NCI-H460 (cell line): ENCODE results near the gene FAM156A. TPM values are rescaled to one million over a fixed set of nuclear protein-coding genes. Genes with fewer than 3 reads are reported as not detected.
A peak's percentile ranks its signal among the peaks of the same experiment; 100 is the strongest.
"Not testable (repeated sequence)": the region's sequence is repeated elsewhere in the genome, so short reads cannot be mapped to it uniquely, and the experiment has no call there.

Source experiments
- DNase-seq: peaks from one replicate; pipeline ENCODE4 v3.0.0-alpha.2; 2016; ENCODE audit warnings: low read depth; ENCODE audit errors: extremely low read depth
- polyA plus RNA-seq: library from polyadenylated mRNA; depleted of rRNA; stranded (reverse); fragments of >200 nt; gene quantifications from 2 replicates; pipeline ENCODE4 v1.2.3, GENCODE V29; 2014; cell fraction: nucleus; rRNA removed
- total RNA-seq: library from RNA; depleted of rRNA; stranded (reverse); fragments of >200 nt; shearing (Covaris generic); gene quantifications from 2 replicates; pipeline ENCODE4 v1.2.3, GENCODE V29; 2014; rRNA removed

Gene FAM156A, protein sequence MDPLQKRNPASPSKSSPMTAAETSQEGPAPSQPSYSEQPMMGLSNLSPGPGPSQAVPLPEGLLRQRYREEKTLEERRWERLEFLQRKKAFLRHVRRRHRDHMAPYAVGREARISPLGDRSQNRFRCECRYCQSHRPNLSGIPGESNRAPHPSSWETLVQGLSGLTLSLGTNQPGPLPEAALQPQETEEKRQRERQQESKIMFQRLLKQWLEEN
- 27.2 and 40.6 TPM in 2 replicates for total RNA-seq
- polyA plus RNA-seq, result 181 and 197 TPM in 2 replicates

DNA sequence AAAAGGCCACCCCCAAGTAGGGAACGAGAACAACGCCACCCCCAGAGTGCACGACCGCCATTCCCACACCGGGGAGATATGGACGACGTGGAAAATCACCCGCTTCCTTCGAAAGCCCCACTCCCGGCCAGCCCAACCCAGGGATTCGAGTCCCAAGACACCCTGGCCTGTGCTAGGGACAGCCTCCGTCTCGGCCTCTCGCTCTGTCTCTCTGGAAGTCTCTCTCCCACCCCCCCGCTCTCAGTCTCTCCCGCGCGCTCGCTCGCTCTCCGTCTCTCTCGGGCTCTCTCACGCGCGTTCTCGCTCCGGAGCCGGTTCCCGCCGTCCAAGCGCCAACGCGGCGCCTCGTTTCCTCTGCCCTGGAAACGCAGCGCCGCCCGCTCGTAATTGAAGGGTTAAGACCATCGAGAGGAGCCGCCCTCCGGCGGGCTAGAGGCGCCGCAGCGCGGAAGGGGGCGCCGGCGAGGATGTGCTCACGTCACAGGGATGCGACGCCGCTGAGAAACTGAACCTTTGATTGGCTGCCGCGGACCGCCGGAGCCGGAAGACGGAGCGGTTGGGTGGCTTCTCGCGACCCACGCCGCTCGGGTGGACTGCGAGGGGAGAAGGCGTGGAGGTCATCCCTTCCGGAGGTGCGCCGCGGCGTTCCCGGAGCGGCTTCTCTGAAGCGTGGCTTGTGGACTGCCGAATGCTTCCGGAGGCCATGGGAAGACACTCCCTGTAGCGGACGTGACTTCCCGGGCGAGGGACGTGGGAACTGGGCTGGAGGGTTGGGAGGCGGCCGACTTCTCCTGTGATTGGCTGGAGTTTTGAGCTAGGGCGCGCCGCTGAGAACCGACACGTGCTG lies at the start of gene FAM156A:
Gene FAM156A (minus strand): TSS at position 406 of the 847 bp plus-strand sequence. CDS start 9,930 bp downstream, outside the sequence.
- not testable (repeated sequence) for DNase-seq

DNA sequence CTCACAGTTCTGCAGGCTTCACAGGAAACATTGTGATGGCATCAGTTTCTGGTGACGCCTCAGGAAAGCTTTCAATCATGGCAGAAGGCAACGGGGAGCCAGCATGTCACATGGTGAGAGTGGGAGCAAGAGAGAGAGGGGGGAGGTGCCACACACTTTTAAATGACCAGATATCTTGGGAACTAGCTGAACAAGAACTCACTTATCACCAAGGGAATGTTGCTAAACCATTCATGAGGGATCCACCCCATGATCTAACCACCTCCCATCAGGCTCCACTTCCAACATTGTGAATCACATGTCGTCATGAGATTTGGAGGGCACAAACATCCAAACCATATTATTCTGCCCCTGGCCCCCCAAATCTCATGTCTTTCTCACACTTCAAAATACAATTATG lies 47.0 kb upstream of the FAM156A start:
- no peak for DNase-seq

DNA sequence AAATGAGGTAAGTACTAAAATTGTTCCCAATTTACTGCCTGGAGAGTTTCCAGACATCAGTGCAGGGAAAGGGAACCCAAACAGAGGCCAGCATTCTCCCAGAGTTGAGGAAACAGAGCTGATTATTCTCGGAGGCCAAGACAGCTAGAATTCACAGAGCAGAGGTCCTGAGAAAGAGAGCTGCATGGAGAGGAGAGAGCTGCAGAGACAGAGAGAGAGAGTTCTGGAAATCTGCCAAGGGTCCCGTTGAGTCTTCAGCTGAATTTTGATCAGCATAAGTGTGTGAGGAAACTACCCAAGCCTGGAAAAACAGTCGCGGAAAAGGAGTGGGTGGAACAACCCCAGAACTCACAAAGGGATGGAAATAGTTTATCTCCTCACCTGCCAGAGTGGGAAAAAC lies 46.5 kb upstream of the FAM156A start:
- no peak for DNase-seq

DNA sequence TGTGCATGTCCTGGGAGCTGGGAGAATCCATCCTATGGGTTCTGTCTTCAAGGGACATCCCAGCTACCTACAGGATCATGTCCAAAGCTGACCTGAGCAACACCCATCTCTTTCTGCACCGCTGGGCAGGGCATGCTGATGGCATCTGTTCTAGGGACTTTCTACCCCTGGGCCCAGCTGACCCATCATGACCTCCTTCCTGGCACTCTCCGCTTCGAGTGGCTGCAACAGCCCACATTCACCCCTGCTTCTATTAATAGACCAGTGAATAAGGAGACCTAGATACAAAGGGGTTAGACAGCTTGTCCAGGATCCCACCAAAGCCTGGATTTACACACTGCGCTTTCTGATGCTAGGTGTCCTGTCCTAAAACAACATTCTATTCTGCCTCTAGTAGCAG lies 45.7 kb upstream of the FAM156A start:
- DNase-seq, result no peak

DNA sequence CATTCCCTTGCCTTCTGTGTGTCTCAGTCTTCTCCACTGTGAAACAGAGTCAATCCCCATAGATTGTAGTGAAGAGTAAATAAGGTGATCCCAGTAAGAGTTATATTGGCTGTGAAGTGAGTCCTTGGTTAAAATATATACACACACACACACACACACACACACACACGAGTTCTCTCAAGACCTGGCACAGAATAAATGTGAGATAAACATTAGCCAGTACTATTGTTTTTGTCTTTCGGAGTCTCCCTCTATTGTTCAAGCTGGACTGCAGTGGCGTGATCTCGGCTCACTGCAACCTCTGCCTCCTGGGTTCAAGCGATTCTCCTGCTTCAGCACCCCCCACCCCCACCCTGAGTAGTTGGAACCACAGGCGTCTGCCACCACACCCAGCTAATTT lies 44.8 kb upstream of the FAM156A start:
- DNase-seq, result no peak

DNA sequence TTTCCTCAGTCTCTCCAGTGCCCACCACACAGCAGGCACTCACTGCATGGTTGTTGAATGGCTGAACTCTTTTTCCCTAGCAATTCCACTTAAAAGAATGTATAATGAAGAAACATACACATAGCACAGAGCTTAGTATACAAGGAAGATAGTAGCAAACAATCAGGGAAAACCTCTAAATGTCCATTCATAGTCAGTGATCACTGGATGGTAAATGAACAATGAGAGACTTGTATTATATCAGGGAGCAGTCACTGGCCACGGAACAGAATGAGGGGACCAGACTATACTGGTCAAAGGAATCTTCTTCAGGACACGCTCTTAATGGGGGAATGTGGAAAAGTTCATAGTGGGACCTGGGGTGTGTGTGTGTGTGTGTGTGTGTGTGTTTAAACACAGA lies 43.6 kb upstream of the FAM156A start:
- no peak for DNase-seq

DNA sequence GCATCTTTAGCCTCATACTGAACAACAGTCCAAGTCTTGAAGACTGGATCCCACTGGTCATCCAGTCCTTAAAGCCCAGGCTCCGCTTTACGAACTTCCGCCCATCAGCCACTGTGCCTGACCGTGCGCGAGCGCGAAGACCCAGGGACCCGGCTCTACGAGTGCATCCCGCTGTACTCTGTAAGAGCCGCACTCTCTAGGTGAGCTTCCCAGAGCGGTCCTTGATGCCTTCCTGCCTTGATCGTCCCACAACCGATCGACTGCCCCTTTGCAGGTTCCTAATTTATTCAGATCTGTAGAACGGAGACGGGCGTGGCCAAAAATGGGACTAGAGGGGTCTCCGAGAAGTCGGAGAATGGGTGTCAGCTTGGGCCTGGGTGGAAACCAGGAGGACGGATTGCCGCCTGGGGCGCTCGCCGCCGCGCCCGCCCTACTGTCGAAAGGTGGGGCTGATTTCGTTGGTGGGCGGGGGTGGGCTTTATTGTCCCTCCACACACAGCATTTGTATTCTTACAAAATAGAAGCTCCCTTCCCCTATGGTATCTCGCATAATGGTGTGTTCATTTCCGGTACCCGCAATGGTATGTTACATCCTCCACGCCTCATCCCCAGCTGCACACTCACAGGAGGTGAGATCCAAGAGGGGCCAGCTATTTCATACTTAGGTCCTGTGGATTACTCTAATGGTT lies 42.3 kb upstream of the FAM156A start:
- no peak for DNase-seq

DNA sequence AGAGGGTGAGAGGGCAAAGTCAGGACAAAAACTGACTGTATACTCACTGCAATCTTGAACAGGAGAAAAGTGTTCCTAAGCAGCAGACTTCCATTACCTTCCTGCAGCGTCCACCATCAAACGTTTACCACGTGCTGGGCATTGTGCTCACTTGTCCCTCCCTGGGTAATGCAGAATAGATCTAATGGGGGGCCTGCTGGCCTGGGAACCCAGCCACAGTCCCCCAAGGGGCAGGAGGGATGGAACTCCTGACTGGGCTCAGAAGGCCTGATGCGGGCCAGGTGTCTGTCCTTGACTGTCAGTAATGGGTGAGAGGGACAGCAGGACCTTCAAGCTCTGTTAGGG lies 37.6 kb upstream of the FAM156A start:
- DNase-seq, result no peak

DNA sequence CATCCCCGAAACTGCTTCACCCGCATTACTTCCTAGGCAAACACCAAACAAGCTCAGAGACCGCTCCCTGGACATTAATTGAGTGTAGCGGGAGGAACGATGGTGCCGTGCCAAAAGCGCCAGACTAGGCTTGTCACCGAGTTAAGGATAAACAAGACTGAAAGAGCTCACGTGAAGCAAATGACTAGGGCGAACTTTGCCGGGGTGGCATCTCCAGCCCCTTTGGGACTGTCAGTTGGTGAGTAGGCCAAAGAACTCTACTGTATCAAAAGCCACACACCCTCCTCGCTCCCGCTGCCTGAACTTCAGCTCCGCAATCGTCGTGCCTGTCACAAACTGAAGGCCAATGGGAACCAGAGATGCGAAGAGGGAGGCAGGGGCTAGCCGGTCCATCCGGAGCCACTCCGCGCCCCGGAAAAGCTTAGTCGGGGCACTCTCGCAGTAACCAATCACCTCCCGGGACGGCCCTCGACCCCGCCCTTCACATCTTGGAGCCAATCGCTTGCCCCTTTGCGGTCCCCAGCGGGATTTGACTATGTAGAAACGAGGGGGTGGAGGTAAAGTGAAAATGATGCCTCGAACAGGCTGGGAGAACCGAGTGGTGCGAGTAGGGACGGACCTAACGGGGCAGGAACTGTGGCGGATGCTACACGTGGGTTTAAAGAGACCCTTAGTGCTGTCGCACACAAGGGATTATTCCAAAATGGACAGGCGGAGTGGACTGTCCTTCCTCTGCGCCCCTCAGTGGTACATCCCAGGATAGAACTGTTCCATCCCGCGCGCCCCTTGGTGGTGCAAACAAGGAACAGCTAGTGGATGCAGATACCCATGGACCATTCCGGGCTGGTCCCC lies 37.0 kb upstream of the FAM156A start:
- peak; percentile 96 for DNase-seq

DNA sequence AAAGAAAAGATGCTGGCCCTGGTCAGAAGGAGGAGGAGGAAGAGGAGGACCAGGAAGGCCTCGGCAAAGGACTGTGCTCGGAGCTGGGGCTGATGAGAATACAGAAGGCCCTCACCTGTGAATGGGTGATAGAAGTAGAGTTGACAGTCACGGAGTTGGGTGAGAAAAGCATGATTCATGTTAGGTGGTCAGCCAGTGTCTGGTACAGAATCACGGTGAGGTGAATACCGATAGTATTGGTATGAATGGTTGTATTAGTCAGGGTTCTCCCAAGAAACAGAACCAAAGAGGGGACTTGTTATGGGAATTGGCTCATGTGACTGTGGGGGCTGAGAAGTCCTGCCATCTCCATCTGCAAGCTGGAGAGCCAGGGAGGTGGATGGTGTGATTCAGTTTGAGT lies 32.5 kb upstream of the FAM156A start:
- no peak for DNase-seq

DNA sequence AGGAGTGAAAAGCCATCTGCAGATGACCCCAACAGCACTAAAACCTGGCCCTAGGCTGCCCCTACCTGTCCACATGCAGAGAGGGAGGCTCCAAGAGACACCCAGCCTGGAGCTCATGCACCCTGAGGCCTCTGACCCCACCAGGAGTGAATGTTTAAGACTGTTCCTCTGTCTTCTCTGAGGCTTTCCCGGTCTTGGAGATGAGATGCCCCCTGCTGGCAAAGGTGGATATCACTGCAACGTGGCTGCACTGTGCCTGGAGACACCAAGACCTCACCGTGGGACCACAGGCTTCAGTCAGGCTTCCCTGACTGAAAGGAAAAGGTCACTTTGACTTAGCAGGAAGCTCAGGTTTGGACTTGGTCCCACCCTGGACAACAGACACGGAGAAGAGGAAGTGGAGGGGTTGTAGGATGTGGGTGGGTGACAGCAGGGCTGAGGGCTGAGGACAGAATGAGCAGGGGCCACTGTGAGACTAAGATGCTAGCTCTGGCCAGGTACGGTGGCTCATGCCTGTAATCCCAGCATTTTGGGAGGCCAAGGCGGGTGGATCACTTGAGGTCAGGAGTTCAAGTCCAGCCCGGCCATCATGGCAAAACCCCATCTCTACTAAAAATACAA lies 31.8 kb upstream of the FAM156A start:
- peak; percentile 60 for DNase-seq

DNA sequence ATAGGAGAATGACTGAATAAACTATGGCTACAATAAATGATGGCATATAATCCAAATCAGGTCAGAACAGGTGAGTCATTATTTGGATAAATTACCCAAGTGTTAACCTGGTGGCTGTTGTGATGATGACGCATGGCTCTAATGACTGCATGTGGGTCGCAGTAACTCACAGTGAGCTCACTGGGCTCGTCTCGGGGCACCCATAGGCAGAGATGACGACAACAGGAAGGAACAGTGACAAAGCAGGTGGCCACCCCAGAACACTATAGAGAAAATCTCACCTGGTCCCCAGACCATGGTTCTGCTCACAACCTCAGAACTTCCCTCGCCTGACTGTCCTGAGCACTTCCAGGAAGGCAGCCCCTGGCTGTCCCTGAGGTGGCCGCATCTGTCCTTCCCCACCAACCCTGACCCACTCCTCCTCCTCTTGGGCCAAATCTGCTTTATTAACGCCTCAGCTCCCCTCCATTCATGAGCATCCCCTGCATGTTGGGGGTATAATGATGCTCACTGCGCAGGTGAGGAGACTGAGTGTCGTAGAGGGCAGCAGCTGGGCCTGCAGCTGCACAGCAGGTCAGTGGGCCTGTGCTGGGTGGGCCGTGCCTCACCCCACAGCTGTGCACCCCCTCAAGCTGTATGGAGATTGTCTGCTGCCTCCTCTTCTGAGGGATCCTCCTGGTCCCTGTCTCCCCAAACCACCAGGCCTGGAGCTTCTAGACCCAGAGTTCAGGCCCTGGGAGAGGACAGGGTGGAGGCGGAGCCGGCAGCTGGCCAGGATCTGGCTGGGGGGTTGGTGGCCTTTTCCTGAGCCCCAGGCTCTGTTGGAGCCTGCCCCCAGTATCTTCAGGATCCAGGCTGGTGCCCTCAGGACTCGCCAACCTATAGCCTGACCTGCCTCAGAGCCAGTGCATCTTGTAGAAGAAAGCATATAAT lies 30.9 kb upstream of the FAM156A start:
- DNase-seq, result no peak

DNA sequence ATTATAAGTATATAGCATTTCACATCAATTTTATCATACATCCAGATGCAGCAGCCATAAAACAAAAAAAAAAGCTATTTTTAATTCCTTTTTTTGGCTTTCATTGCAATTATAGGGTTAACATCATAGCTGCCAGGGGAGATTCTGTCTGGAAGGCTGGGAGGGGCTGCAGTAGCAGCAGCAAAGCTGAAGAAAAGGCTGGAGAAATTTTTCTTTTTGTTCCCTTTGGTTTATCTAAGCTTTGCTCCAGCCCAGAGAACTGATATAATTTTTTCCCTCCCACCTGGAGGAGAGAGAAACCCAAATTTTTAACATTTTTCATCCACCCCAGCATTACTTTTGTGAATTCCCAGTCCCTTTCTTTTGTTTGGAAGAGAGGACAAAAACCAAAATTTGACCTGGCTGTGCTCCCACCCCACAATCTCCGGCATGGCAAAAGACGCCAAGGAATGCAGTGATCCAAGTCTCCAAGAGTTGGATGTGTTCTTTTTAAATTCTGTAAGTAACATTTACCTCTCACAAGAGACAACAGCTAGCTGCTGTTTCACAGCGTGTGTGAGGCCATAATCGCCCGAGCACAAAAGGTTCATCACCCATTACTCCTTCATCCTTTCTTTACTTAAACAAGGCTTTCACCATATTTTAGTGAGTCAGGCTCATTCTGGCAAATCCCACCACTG lies 25.1 kb upstream of the FAM156A start:
- no peak for DNase-seq

DNA sequence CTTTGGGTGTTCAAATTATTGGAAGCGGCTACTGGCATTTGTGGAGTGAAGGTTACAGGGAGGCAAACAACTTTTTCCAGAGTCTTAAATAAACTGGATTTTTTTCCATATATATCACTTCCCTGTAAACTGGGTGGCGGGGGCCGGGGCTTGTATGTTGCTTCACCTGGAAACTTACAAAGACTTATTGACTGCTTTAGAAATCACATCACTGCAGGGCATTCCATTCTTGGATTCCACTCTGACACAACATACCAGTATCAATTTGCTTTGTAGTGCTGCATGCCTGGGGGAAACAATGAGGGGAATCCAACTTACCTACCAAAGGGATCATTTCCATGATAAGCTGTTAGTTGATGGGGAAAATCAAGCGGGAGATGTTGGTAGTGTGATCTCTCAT lies 21.7 kb upstream of the FAM156A start:
- DNase-seq, result no peak

DNA sequence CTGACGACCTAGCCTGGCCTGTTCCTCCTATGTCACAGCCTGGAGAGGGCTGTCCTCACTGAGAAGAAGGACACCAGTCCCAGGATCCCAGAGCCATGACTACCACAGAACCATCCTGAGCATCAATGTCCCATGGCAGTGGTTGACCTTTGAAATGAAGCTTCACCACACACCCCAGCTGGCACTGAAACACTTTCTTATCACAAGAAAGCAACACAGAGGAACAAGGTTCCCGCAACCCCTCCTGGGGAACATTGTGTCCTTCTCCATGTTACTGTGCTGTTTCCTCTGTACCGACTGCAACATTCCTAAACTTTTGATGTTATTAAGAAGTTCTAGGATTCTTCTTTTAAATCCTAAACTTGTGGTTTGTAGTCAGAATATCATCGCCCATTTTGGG lies 21.2 kb upstream of the FAM156A start:
- no peak for DNase-seq

DNA sequence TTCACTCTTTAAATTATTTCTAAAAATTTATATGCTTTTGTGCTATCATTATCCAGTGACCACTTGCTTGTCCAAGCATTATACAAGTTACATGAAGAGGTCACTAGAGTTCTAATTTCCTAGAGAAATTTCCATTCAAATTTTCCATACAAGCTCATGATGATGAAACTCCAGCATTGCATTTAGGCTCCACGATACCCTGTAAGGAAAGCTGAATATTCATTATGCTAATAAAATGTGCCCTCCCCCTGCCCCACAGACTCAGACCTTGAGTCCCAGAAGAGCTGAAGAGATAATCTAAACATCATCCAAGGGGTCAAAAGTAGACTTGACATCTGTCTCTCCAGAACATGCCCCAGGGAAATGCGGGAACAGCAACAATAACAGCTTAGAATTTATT lies 19.6 kb upstream of the FAM156A start:
- no peak for DNase-seq

DNA sequence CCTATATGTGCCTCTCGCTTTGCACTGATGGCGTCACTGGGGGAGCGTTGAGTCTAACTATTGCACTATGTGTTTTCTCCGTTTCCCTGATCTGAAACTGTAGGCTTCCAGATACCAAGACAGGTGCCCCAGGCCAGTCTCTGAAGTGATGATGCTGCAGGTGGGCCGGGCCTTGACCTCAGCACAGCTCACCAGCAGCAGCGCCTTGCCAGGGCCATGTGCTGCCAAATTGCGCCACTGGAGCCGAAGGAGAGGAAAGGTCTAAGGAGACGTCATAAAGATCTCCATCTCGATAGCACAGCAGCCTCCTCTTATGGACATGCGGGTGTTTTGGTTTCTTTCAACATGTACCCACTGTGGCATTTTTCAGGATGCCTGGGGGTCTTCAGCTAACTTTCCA lies 17.3 kb upstream of the FAM156A start:
- not testable (repeated sequence) for DNase-seq

DNA sequence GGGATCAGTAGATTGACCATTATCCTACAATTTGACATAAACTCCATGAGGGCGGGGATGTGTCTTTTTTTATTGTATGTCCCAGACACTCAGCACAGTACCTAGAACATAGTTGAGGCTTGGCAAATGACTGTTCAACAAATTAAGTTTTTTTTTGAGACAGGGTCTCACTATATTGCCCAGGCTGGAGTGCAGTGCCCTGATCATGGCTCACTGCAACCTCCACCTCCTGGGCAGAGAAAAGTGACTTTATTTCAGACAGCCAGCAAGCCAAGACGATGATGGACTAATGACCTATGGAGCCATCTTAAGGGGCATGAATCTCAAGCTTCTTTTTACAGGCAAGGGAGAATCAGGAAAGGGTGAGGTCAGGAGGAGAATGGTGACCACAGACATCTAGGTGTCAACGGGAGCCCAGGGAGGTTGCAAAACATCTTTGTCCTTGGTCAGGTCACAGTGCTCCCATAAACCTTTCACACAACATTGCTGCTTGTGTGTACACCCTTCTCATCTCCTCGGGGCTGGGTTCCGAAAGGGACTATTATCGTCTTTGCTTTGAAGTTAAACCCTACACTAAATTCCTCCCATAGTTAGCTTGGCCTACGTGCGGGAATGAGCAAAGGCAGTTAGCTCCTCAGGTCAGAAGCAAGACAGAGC lies 16.1 kb upstream of the FAM156A start:
- DNase-seq, result not testable (repeated sequence)
